Activated T-cell treated with anti-CD3 and anti-CD28 coated beads, Interleukin-2, amount 50 U/mL, for 4 hours (primary cell): ENCODE data around the gene PPIG. TPM values are rescaled to one million over a fixed set of nuclear protein-coding genes. Genes with fewer than 3 reads are reported as not detected.

ENCODE experiments used
- ATAC-seq, 2 donors: fragments of 200-7000 bp; cut with Tn5 transposase; one replicate each; pipeline ENCODE4 v1.10.0; 2021
- DNase-seq: peaks from one replicate; pipeline ENCODE4 v3.0.0-alpha.2; 2020
- H3K27me3 Mint-ChIP-seq: one replicate; pipeline ENCODE4 v1.8.0; 2021; ENCODE audit warnings: low read depth, mixed read lengths
- H3K36me3 Mint-ChIP-seq: one replicate; pipeline ENCODE4 v1.8.0; 2022; ENCODE audit warnings: mixed read lengths; ENCODE audit not compliant: insufficient read depth
- H3K4me1 Mint-ChIP-seq: one replicate; pipeline ENCODE4 v1.8.0; 2021; ENCODE audit warnings: low read depth, mixed read lengths
- H3K4me3 Mint-ChIP-seq: one replicate; pipeline ENCODE4 v1.8.0; 2021; ENCODE audit warnings: mild to moderate bottlenecking, moderate library complexity, mixed read lengths
- H3K9me3 Mint-ChIP-seq: one replicate; pipeline ENCODE4 v1.8.0; 2021; ENCODE audit warnings: mixed read lengths
- total RNA-seq, 3 donors: library from RNA; stranded (reverse); gene quantifications; one replicate each; pipeline ENCODE4 v1.2.1, GENCODE V29; 2021

Gene PPIG
- total RNA-seq, 3 donors from 2014 or later, result 55.2 to 57.8 (median 57.8) TPM

DNA sequence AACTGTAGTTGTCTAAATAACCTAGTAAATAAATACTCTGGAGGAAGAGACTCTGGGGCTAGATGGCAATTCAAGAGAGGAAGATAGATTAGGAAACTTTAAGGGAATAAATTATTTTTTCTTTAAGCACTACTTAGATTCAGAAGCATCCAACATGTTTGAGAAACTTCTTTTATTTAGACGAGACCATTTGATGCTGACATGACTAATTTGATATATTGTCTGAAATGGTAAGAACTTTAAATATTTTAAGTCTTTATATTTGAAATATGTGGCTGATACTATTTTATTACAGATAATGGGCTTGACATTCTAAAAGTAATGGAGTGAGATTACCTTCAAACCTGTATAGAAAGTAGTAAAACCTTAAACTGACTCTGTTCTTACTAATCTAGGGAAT lies 36.4 kb downstream of the PPIG start:
- Mint-ChIP-seq H3K36me3 (peaks cover 61% of the 10 kb centered on the region), H3K9me3 (peaks cover 1% of the 10 kb centered on the region), H3K4me1 (peaks cover 32% of the 10 kb centered on the region), H3K4me3 (no peak overlapping the region), H3K27me3 (no peaks in the 10 kb centered on the region)
- no peak for ATAC-seq
- DNase-seq, result no peak

DNA sequence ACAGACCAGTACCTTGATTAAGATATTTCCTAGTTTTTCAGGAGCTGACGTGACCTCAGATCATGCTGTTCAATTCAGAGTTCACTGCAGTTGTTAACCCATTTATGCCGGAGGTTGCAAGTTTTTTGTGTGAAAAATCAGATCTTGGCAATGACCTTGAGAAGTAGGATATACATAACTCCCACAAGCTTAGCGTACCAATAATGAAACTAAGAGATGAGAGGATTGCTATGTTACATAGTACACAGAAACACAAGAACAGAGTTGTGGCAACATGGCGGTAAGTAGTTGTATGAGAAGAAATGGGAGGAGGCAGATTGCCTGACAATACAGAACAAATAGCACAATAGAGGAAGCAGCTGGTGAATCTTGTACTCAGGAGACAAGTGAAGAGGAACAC lies 39.1 kb downstream of the PPIG start:
- DNase-seq, result no peak
- H3K4me3 Mint-ChIP-seq, result no peak overlapping the region
- peaks cover 37% of the 10 kb centered on the region for H3K36me3 Mint-ChIP-seq
- no peak for ATAC-seq
- no peaks in the 10 kb centered on the region for H3K27me3 Mint-ChIP-seq
- H3K4me1 Mint-ChIP-seq, result peaks cover 21% of the 10 kb centered on the region
- H3K9me3 Mint-ChIP-seq, result no peaks in the 10 kb centered on the region

DNA sequence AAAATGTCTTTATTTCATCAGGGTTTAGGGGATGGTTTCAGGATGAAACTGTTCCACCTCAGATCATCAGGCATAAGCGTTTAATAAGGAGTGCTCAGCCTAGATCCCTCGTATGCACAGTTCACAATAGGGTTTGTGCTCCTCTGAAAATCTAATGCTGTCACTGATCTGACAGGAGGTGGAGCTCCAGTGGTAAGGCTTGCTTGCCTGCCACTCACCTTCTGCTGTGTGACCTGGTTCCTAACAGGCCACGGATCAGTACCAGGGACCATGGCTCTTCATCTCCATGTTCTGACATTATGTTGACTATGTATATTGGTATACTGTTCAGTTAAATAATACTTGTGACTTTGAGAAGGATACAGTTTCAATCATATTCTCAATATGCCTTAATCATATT lies 41.6 kb downstream of the PPIG start:
- no peak for ATAC-seq
- peaks cover 18% of the 10 kb centered on the region for H3K36me3 Mint-ChIP-seq

DNA sequence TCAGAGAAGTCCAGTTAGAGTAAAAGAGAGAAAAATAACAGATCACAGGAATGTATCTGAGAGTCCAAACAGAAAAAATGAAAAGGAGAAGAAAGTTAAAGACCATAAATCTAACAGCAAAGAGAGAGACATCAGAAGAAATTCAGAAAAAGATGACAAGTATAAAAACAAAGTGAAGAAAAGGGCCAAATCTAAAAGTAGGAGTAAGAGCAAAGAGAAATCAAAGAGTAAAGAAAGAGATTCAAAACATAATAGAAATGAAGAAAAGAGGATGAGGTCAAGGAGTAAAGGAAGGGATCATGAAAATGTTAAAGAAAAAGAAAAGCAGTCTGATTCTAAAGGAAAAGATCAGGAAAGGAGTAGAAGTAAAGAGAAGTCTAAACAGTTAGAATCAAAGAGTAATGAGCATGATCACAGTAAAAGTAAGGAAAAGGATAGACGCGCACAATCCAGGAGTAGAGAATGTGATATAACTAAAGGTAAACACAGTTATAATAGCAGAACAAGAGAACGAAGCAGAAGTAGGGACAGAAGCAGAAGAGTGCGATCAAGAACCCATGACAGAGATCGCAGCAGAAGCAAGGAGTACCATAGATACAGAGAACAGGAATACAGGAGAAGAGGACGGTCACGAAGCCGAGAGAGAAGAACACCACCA lies 52.4 kb downstream of the PPIG start:
- no peaks in the 10 kb centered on the region for H3K4me1 Mint-ChIP-seq
- ATAC-seq, result no peak
- H3K9me3 Mint-ChIP-seq, result no peaks in the 10 kb centered on the region

More for the DNA sequence above, 41.6 kb downstream of the PPIG start:
- DNase-seq, result no peak
- Mint-ChIP-seq H3K9me3 (no peaks in the 10 kb centered on the region), H3K27me3 (no peaks in the 10 kb centered on the region), H3K4me1 (peaks cover 7% of the 10 kb centered on the region), H3K4me3 (no peak overlapping the region)

DNA sequence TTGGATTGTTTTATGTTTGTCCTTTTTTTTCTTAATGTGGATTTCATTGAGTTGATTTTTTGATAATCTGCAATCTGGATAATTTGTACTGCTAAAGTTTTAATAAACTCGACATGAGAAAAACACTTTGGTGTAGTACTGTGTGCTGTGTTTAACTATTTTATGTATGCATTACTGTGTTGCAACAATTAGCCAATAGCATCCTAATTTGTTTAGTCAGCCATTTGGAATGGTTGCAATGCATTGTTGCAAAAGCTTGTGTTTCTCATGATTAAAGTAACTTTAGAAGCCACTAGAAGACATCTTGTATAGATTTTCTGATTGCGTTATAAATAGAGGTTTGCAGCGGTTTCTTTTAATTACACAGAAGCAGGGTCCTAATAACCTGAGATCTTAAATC lies 53.5 kb downstream of the PPIG start:
- Mint-ChIP-seq H3K4me1 (no peaks in the 10 kb centered on the region), H3K9me3 (no peaks in the 10 kb centered on the region), H3K36me3 (peaks cover 27% of the 10 kb centered on the region), H3K27me3 (no peaks in the 10 kb centered on the region), H3K4me3 (no peak overlapping the region)
- ATAC-seq (no peak), DNase-seq (no peak)

More for the DNA sequence above, 52.4 kb downstream of the PPIG start:
- Mint-ChIP-seq H3K4me3 (no peak overlapping the region), H3K36me3 (peaks cover 26% of the 10 kb centered on the region), H3K27me3 (no peaks in the 10 kb centered on the region)
- no peak for DNase-seq

DNA sequence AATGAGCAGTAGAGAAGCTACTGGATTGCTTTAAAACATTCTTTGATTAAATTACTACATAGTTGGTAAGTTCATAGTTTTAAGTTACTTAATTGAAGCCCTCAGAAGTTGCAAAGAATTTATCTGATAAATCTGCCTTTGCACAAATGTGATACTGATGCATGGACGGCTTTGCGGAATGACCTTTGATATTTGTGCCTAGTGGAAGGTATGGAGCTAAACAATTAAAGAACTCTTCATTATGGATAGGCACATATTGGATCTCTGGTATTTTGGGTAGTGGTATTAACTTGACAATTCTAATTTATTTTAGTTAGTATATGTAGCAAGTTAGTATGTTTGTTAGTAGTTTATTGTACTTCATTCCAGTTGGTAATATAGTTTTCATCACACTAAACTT lies 56.0 kb downstream of the PPIG start:
- DNase-seq, result no peak
- Mint-ChIP-seq H3K9me3 (no peaks in the 10 kb centered on the region), H3K4me1 (no peaks in the 10 kb centered on the region), H3K36me3 (peaks cover 22% of the 10 kb centered on the region), H3K27me3 (no peaks in the 10 kb centered on the region), H3K4me3 (no peak overlapping the region)
- no peak for ATAC-seq

DNA sequence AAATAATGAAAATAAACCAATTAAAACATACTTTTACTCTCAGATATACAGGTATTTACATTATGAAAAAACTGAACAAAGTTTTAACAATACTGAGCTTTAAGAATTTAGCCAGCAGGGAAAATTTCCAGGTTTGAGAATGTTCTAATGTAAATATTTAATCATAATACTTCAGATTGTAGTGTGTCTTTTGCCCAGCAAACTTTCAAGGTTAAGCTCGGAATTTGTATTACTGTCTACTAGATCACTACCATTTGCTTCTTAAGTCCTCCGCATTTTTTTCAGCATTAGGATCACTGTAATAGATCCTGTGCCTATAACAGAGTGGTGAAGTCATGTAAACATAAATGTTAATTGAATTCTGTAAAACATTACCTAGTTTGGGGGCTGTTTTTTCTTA lies 57.3 kb downstream of the PPIG start:
- no peaks in the 10 kb centered on the region for H3K9me3 Mint-ChIP-seq

DNA sequence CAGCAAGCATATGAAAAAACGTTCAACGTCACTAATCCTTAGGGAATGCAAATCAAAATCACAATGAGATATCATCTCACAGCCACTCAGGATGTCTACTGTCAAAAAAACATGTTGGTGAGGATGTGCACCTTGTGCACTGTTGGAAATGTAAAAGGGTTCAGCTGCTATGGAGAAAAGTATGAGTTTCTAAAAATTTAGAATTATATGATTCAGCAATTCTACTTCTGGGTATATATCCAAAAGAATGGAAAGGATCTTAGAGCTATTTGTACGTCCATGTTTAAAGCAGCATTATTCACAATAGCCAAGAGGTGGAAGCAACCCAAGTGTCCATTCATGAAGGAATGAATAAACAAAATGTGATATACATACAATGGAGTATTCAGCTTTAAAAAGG lies 60.0 kb downstream of the PPIG start:
- no peak overlapping the region for H3K4me3 Mint-ChIP-seq
- DNase-seq, result no peak
- no peak for ATAC-seq
- H3K36me3 Mint-ChIP-seq, result peaks cover 13% of the 10 kb centered on the region
- no peaks in the 10 kb centered on the region for H3K9me3 Mint-ChIP-seq
- no peaks in the 10 kb centered on the region for H3K27me3 Mint-ChIP-seq
- no peaks in the 10 kb centered on the region for H3K4me1 Mint-ChIP-seq

More for the DNA sequence above, 57.3 kb downstream of the PPIG start:
- H3K4me1 Mint-ChIP-seq, result no peaks in the 10 kb centered on the region
- no peaks in the 10 kb centered on the region for H3K27me3 Mint-ChIP-seq
- peaks cover 22% of the 10 kb centered on the region for H3K36me3 Mint-ChIP-seq
- no peak for ATAC-seq
- H3K4me3 Mint-ChIP-seq, result no peak overlapping the region
- no peak for DNase-seq

DNA sequence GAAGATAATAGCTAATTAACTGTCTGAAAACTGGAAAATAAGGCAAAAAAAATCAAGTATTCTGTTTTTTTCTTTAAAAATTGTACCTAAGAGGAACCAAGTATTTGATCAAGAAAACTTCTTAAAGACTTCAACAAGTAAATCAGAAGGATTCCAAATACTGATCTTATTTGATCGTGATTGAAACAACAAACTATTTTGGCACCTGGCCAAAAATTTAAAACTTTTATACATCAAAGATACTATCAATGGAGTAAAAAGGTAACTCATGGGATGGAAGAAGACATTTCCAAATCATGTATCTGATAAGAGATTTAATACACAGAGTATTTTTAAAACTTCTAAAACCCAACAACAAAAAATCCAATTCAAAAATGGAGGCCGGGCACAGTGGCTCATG lies 63.3 kb downstream of the PPIG start:
- H3K4me3 Mint-ChIP-seq, result no peak overlapping the region
- no peak for DNase-seq
- H3K36me3 Mint-ChIP-seq, result no peaks in the 10 kb centered on the region
- no peak for ATAC-seq
- peaks cover 8% of the 10 kb centered on the region for H3K27me3 Mint-ChIP-seq
- no peaks in the 10 kb centered on the region for H3K4me1 Mint-ChIP-seq
- H3K9me3 Mint-ChIP-seq, result no peaks in the 10 kb centered on the region

DNA sequence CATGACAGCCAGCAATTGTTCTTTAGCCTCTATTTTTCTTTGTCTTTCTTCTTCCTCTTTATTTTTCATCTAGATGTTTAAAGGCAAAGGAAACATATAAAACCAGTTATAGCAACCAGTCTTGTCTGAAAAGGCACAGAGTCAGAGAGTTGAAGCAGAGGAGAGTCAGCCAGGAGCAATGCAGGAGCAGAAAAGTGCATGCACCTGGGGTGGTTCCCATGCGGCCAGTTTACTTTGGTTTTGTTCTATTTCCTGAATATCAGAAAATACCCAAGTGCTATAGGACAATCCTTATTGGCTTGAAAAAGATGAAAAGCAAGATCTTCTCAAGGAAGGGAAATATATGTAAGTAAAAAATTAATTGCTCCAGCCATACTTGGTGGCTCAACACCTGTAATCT lies 65.1 kb downstream of the PPIG start:
- Mint-ChIP-seq H3K9me3 (no peaks in the 10 kb centered on the region), H3K4me3 (no peak overlapping the region), H3K4me1 (no peaks in the 10 kb centered on the region), H3K36me3 (no peaks in the 10 kb centered on the region), H3K27me3 (peaks cover 16% of the 10 kb centered on the region)
- no peak for ATAC-seq
- no peak for DNase-seq

DNA sequence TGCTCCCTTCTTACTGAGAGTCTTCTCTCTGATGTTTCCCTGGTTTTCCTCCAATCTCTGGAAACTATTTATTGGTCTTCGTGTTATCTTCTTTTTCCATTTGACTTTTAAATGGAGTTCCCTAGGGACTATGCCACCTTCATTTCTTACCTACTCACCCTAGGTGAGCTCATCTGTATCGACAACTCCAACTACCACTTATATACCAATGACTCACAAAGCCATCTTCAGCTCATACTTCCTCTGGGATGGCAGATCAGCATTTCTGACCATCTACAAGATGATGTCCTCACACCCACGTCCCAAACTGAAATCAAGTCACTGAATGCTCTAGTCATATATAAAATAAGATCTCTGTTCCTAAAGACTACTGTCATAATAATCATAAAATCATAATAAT lies 69.5 kb downstream of the PPIG start:
- Mint-ChIP-seq H3K4me1 (no peaks in the 10 kb centered on the region), H3K36me3 (no peaks in the 10 kb centered on the region), H3K27me3 (peaks cover 20% of the 10 kb centered on the region), H3K4me3 (no peak overlapping the region), H3K9me3 (no peaks in the 10 kb centered on the region)
- ATAC-seq (no peak), DNase-seq (no peak)

DNA sequence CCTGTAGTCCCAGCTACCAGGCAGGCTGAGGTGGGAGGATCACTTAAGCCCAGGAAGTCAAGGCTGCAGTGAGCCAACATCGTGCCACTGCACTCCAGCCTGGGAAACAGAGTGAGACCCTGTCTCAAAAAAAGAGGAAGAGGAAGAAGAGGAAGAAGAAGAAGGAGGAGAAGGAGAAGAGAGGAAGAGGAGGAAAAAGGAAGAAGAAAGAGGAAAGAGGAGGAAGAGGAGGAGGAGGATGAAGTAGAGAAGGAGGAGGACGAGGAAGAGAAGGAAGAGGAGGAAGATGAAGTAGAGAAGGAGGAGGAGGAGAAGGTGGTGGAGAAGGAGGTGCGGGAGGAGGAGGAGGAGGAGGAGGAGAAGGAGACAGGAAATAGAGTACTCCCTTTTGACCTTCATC lies 72.0 kb downstream of the PPIG start:
- H3K27me3 Mint-ChIP-seq, result peaks cover 18% of the 10 kb centered on the region
- no peak overlapping the region for H3K4me3 Mint-ChIP-seq
- H3K9me3 Mint-ChIP-seq, result no peaks in the 10 kb centered on the region
- no peaks in the 10 kb centered on the region for H3K36me3 Mint-ChIP-seq
- no peak for ATAC-seq
- no peaks in the 10 kb centered on the region for H3K4me1 Mint-ChIP-seq
- DNase-seq, result no peak

DNA sequence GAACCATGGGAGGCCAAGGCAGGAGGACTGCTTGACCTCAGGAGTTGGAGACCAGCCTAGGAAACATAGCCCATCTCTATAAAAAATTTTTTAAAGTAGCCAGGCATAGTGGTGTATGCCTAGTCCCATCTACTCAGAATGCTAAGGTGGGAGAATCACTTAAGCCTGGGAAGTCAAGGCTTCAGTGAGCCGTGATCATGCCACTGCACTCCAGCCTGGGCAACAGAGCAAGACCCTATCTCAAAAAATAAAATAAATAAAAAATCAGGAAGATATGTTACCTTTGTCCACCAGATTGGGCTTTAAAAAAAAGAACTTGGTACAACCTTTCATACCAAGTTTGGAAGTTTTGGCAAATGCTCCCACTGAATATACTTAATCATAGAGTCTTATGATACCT lies 74.7 kb downstream of the PPIG start:
- Mint-ChIP-seq H3K4me3 (no peak overlapping the region), H3K9me3 (no peaks in the 10 kb centered on the region), H3K4me1 (no peaks in the 10 kb centered on the region), H3K27me3 (peaks cover 6% of the 10 kb centered on the region), H3K36me3 (no peaks in the 10 kb centered on the region)
- ATAC-seq, result no peak
- no peak for DNase-seq

DNA sequence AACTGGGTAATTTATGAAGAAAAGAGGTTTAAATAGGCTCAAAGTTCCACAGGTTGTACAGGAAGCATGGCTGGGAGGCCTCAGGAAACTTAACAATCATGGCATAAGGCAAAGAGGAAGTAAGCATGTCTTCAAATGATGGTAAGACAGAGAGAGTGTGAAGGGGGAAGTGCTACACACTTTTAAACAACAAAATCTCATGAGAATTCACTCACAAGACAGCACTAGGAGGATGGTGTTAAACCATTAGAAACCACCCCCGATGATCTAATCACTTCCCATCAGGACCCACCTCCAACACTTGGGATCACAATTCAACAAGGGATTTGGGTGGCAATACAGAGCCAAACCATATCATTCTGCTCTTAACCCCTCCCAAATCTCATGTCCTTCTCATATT lies 75.2 kb downstream of the PPIG start:
- ATAC-seq (no peak), DNase-seq (no peak)
- Mint-ChIP-seq H3K27me3 (peaks cover 4% of the 10 kb centered on the region), H3K4me1 (no peaks in the 10 kb centered on the region), H3K36me3 (no peaks in the 10 kb centered on the region), H3K9me3 (no peaks in the 10 kb centered on the region), H3K4me3 (no peak overlapping the region)

DNA sequence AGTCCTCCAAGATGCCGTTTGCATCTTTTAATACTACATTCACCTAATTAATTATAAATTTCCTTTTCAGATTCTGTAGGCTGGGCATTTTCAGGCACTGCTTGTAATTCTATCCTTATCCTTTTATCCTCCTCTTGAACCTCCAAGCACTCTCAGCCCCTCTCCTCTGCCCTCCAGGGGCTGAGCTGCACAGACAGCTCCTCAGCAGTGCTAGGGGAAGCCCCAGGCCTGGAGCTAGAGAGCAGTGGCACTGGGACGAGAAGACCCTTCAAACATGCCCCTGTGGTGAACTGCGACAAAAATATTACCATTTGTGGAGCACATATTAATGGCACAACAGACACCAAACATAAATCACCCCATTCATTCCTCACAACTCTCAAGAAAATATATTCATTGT lies 77.1 kb downstream of the PPIG start:
- no peaks in the 10 kb centered on the region for H3K36me3 Mint-ChIP-seq
- ATAC-seq (no peak), DNase-seq (no peak)

DNA sequence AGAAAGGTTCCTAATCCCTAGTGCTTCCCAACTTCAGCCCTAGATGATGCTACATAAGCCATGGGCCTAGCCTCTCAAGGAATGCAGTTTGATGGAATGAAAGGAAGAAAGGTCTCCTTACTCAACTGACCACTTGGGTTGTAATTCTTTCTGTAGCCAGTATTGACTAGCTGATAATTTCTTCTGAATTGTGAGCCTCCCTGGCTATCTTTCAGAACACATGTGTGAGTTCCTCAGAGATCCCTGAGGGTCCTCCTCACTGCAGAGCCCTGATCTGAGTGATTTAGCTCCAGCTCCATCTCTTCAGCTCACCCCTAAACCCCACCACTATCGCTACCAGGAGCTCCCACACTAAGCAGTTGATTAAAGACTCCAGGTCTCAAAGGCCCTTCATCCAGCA lies 78.6 kb downstream of the PPIG start:
- Mint-ChIP-seq H3K9me3 (no peaks in the 10 kb centered on the region), H3K4me1 (no peaks in the 10 kb centered on the region), H3K27me3 (no peaks in the 10 kb centered on the region), H3K36me3 (no peaks in the 10 kb centered on the region), H3K4me3 (no peak overlapping the region)
- DNase-seq, result no peak
- no peak for ATAC-seq

More for the DNA sequence above, 77.1 kb downstream of the PPIG start:
- H3K4me1 Mint-ChIP-seq, result no peaks in the 10 kb centered on the region
- H3K4me3 Mint-ChIP-seq, result no peak overlapping the region
- H3K27me3 Mint-ChIP-seq, result no peaks in the 10 kb centered on the region
- H3K9me3 Mint-ChIP-seq, result no peaks in the 10 kb centered on the region
